Measurements from ENCODE around the gene LCE1C.

LCE1C gene

GRCh38 chr1:152817309-152817708, 10.9 kb upstream of the LCE1C start:
- no peak overlapping the region for H3K4me3 ChIP-seq (replicated peaks; ENCODE audit: low read depth, low read length)
- no peak for TF ChIP-seq CTCF (IDR thresholded peaks at IDR 0.05; ENCODE audit: low read depth, low read length, missing control alignments)
- DNase-seq (ENCODE audit: extremely low read depth, low read depth) = no peak

GRCh38 chr1:152811671-152812070, 5.2 kb upstream of the LCE1C start, which contains the start of gene LCE1B:
LCE1B (plus strand) TSS chr1:152811971; CDS start chr1:152812447, 476 bp downstream.
- H3K4me3 ChIP-seq (replicated peaks; ENCODE audit: low read depth, low read length) = no peak within 1 kb of the TSS
- DNase-seq (ENCODE audit: extremely low read depth, low read depth) = no peak
- no peak for TF ChIP-seq CTCF (IDR thresholded peaks at IDR 0.05; ENCODE audit: low read depth, low read length, missing control alignments)

- DNase-seq (ENCODE audit: extremely low read depth, low read depth) = no peak
- TF ChIP-seq CTCF (IDR thresholded peaks at IDR 0.05; ENCODE audit: low read depth, low read length, missing control alignments) = no peak
- no peak overlapping the region for H3K4me3 ChIP-seq (replicated peaks; ENCODE audit: low read depth, low read length)
These were observed 4.6 kb upstream of the LCE1C start for GRCh38 chr1:152811050-152811449.

GRCh38 chr1:152801333-152801732, 5.1 kb downstream of the LCE1C start:
- no peak for TF ChIP-seq CTCF (IDR thresholded peaks at IDR 0.05; ENCODE audit: low read depth, low read length, missing control alignments)
- H3K4me3 ChIP-seq (replicated peaks; ENCODE audit: low read depth, low read length) = no peak overlapping the region
- no peak for DNase-seq (ENCODE audit: extremely low read depth, low read depth)

- TF ChIP-seq CTCF (IDR thresholded peaks at IDR 0.05; ENCODE audit: low read depth, low read length, missing control alignments) = no peak
- H3K4me3 ChIP-seq (replicated peaks; ENCODE audit: low read depth, low read length) = no peak within 1 kb of the TSS
- DNase-seq (ENCODE audit: extremely low read depth, low read depth) = no peak
These were observed 10.0 kb downstream of the LCE1C start, which contains the start of gene LCE1D for GRCh38 chr1:152796421-152796820. LCE1D (plus strand) TSS chr1:152796721; CDS start chr1:152797795, 1,074 bp downstream.

GRCh38 chr1:152795686-152796085, 10.8 kb downstream of the LCE1C start:
- H3K4me3 ChIP-seq (replicated peaks; ENCODE audit: low read depth, low read length) = no peak overlapping the region
- DNase-seq (ENCODE audit: extremely low read depth, low read depth) = no peak
- no peak for TF ChIP-seq CTCF (IDR thresholded peaks at IDR 0.05; ENCODE audit: low read depth, low read length, missing control alignments)

- H3K4me3 ChIP-seq (replicated peaks; ENCODE audit: low read depth, low read length) = no peak within 1 kb of the TSS
- no peak for DNase-seq (ENCODE audit: extremely low read depth, low read depth)
- TF ChIP-seq CTCF (IDR thresholded peaks at IDR 0.05; ENCODE audit: low read depth, low read length, missing control alignments) = no peak
These were observed 20.4 kb downstream of the LCE1C start, which contains the start of gene LCE1E for GRCh38 chr1:152786077-152786476. LCE1E (plus strand) TSS chr1:152786257; CDS start chr1:152787300, 1,043 bp downstream.
